Natural killer cell (primary cell): Measurements from ENCODE around the gene ADIRF. TPM values are rescaled to one million over a fixed set of nuclear protein-coding genes. Genes with fewer than 3 reads are reported as not detected.

Experiments used
- ATAC-seq, 3 donors: fragments of 150-1000 bp in 2 of 3; fragments of 200-7000 bp in 1 of 3; cut with Tn5 transposase; 1 replicate in 1 of 3; 2 replicates in 2 of 3; pipeline ENCODE4 v1.10.0; 2021; ENCODE audit warnings: mild to moderate bottlenecking in 2 of 3, moderate library complexity in 2 of 3
- DNase-seq, 2 donors: peaks; one replicate each; pipeline versions ENCODE4 v3.0.0 to v3.0.0-alpha.2; 2013 to 2021; ENCODE audit warnings: mixed read lengths in 1 of 2
- H3K27ac ChIP-seq: one replicate; pipeline ENCODE4 v1.5.1; 2013; ENCODE audit warnings: mild to moderate bottlenecking, low read length
- H3K27me3 ChIP-seq: one replicate; pipeline ENCODE4 v1.6.1; 2013; ENCODE audit warnings: low read length; ENCODE audit not compliant: control insufficient read depth, insufficient read depth
- H3K36me3 ChIP-seq: one replicate; pipeline ENCODE4 v1.6.1; 2013; ENCODE audit warnings: low read length; ENCODE audit not compliant: control insufficient read depth, insufficient read depth
- H3K4me1 ChIP-seq: one replicate; pipeline ENCODE4 v1.6.1; 2013; ENCODE audit warnings: low read length; ENCODE audit not compliant: control insufficient read depth, insufficient read depth
- H3K4me3 ChIP-seq: one replicate; pipeline ENCODE4 v1.5.1; 2013; ENCODE audit warnings: low read length
- H3K9me3 ChIP-seq: one replicate; pipeline ENCODE4 v1.6.1; 2013; ENCODE audit warnings: low read length; ENCODE audit not compliant: control insufficient read depth, insufficient read depth
- H3K27ac Mint-ChIP-seq, 2 donors: one replicate each; pipeline ENCODE4 v1.8.0; 2022; ENCODE audit warnings: mild to moderate bottlenecking in 2 of 2, mixed read lengths in 2 of 2, moderate library complexity in 1 of 2
- H3K27me3 Mint-ChIP-seq, 2 donors: one replicate each; pipeline ENCODE4 v1.8.0; 2022; ENCODE audit warnings: low read depth in 2 of 2, mixed read lengths in 2 of 2
- H3K36me3 Mint-ChIP-seq: one replicate; pipeline ENCODE4 v1.8.0; 2022; ENCODE audit warnings: mixed read lengths
- H3K4me1 Mint-ChIP-seq, 2 donors: one replicate each; pipeline ENCODE4 v1.8.0; 2022; ENCODE audit warnings: mixed read lengths in 2 of 2
- H3K4me3 Mint-ChIP-seq: one replicate; pipeline ENCODE4 v1.8.0; 2022; ENCODE audit warnings: mild to moderate bottlenecking, moderate library complexity, mixed read lengths
- H3K9me3 Mint-ChIP-seq, 2 donors: one replicate each; pipeline ENCODE4 v1.8.0; 2022; ENCODE audit warnings: mixed read lengths in 2 of 2
- CTCF ChIP-seq: fragments of 200-600 bp; IDR thresholded peaks from one replicate; pipeline ENCODE4 v1.8.0; 2022; ENCODE audit warnings: antibody characterized with exemption
- WGBS: methylation state at CpG from one replicate; pipeline ENCODE4 v1.1.7; 2013; ENCODE audit warnings: missing lambda C conversion rate; ENCODE audit not compliant: insufficient coverage; 5-methylcytosine and 5-hydroxymethylcytosine counted together
- intact Hi-C: fragments of 100-400 bp; cut with micrococcal nuclease; formaldehyde crosslinking; loops from one replicate; pipeline ENCODE4 v1.14.2; 2022
- total RNA-seq, 4 donors: library from RNA; stranded (reverse); fragments of 120-200 nt in 1 of 4; gene quantifications; one replicate each; pipeline versions ENCODE4 v1.2.3 to v1.2.4, GENCODE V29; 2013 to 2022

ADIRF gene
- total RNA-seq, 3 donors from 2014 or later (not counting 1 experiment from before 2014, with no cell fraction given) = not detected

DNA sequence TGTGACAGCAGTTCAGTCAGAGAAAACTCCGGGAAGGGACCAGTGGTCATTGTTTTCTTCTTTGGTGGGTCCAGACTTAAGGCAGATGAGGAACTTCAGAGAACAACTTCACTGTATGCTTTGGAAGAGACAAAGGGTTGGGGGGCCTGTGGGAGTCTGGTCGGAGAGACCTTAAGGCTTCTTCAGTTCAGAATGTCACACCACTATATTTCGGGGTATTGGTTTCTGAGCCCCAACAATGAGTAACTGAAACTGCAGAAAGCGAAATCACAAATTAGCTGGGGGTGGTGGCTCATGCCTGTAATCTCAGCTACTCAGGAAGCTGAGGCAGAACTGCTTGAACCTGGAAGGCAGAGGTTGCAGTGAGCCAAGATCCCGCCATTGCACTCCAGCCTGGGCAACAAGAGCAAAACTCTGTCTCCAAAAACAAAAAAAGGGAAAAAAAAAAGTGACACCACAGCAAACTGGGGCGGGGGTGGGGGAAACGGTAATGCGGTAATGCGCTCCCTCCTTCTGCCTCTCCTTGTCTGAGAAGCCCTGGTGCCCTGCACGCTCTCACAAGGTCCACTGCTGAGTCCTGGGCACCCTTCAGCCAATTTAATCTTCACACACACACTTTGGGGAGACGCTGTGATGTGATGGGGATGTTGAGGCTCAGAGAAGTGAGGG lies 2.2 kb upstream of the ADIRF start:
- intact Hi-C loops = loop anchor here (1.0 kb wide), 1 partner anchor 27 kb away; no protein-coding TSS in a partner anchor
- no peak for TF ChIP-seq CTCF
- H3K27ac Mint-ChIP-seq = peak overlapping the region in 1 of 2 donors; percentile 53
- H3K9me3 Mint-ChIP-seq = no peaks in the 10 kb centered on the region
- Histone ChIP-seq H3K36me3 (no peaks in the 10 kb centered on the region), H3K27me3 (no peaks in the 10 kb centered on the region), H3K27ac (no peak overlapping the region), H3K4me1 (peaks cover 50% of the 10 kb centered on the region), H3K9me3 (no peaks in the 10 kb centered on the region), H3K4me3 (no peak overlapping the region)
- WGBS = 42% methylated on average over 9 of the region's 11 CpGs
- no peaks in the 10 kb centered on the region for H3K36me3 Mint-ChIP-seq
- ATAC-seq (no peak), DNase-seq (no peak)
- H3K4me1 Mint-ChIP-seq = peaks cover 10 to 29% of the 10 kb centered on the region in 2 donors
- H3K27me3 Mint-ChIP-seq = no peaks in the 10 kb centered on the region
- H3K4me3 Mint-ChIP-seq = peak overlapping the region; percentile 49

DNA sequence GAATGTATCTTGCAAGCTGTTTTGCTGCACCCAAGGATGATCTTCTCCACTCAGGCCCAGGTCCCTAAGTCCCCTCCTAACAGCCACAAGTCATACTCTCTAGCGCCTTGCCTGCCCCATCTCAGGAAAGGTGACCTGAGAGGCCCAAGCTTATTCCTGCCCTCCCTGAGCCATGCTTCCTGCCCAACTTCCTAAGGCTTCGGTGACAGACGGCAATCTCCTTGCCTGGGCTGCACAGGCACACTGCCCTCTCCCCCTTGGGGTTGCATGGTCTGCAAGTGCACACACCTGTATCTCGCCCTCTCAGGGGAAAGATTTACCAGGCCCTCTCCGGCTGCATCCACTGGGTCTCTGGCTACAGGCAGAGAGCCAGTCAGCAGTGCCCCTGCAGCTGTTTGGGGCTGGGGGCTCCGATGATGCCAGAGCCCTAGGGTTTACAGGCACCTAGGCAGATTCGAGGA lies 771 bp upstream of the ADIRF start:
- intact Hi-C loops = no loop called here
- H3K4me1 ChIP-seq = peaks cover 56% of the 10 kb centered on the region

DNA sequence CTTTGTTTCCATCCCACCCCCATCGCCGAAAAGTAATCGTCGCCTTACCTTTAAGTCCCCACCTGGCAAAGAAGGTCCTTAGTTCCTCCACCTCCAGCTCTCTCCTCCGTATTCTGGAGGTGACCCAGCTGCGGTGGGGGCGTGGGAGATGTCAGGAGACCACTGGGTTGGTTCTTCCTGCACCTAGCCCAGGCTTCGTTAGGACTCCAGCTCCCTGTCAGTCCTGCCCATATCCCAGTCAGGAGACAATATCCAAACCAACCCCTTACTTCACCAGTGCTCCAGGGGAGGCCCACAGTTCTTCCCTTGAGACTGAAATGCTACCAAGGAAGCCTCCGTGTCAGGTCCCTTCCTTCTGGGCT lies 693 bp downstream of the ADIRF start:
- WGBS = 67% methylated on average over 9 of the region's 9 CpGs
- no peak overlapping the region for H3K4me3 Mint-ChIP-seq
- H3K9me3 Mint-ChIP-seq = no peaks in the 10 kb centered on the region
- TF ChIP-seq CTCF = no peak
- Histone ChIP-seq H3K9me3 (no peaks in the 10 kb centered on the region), H3K4me3 (no peak overlapping the region), H3K36me3 (no peaks in the 10 kb centered on the region), H3K4me1 (peaks cover 54% of the 10 kb centered on the region), H3K27ac (no peak overlapping the region), H3K27me3 (no peaks in the 10 kb centered on the region)
- peaks cover 0 to 7% of the 10 kb centered on the region in 2 donors for H3K27me3 Mint-ChIP-seq
- no peaks in the 10 kb centered on the region for H3K36me3 Mint-ChIP-seq
- peak overlapping the region in 1 of 2 donors; percentile 93 for H3K27ac Mint-ChIP-seq
- ATAC-seq = no peak
- DNase-seq = peak in 1 of 2 donors; percentile 17
- peaks cover 14 to 44% of the 10 kb centered on the region in 2 donors for H3K4me1 Mint-ChIP-seq
- intact Hi-C loops = no loop called here

More for the DNA sequence above, 771 bp upstream of the ADIRF start:
- Histone ChIP-seq H3K27me3 (no peaks in the 10 kb centered on the region), H3K9me3 (no peaks in the 10 kb centered on the region), H3K4me3 (no peak overlapping the region), H3K36me3 (no peaks in the 10 kb centered on the region), H3K27ac (no peak overlapping the region)
- no peak for TF ChIP-seq CTCF
- peaks cover 10 to 39% of the 10 kb centered on the region in 2 donors for H3K4me1 Mint-ChIP-seq
- H3K27me3 Mint-ChIP-seq = peaks cover 0 to 4% of the 10 kb centered on the region in 2 donors
- no peak for ATAC-seq
- no peak overlapping the region for H3K4me3 Mint-ChIP-seq
- 89% methylated on average over 7 of the region's 7 CpGs for WGBS
- H3K9me3 Mint-ChIP-seq = no peaks in the 10 kb centered on the region
- no peak overlapping the region for H3K27ac Mint-ChIP-seq
- no peaks in the 10 kb centered on the region for H3K36me3 Mint-ChIP-seq
- DNase-seq = no peak
